Measurements from ENCODE around the gene SMCHD1. TPM values are rescaled to one million over a fixed set of nuclear protein-coding genes. Genes with fewer than 3 reads are reported as not detected.

The SMCHD1 gene
- total and polyA plus RNA-seq, 2 experiments from 2014 or later, result 18.9 to 54.2 TPM

GRCh38 chr18:2840521-2840920 is 185.0 kb downstream of the SMCHD1 start:
- Histone ChIP-seq H3K9me3 (ENCODE audit: low read depth) (no peaks in the 10 kb centered on the region), H3K27ac (no peak overlapping the region), H3K27me3 (no peaks in the 10 kb centered on the region), H3K4me1 (ENCODE audit: low read depth) (no peaks in the 10 kb centered on the region), H3K4me3 (no peak overlapping the region), H3K36me3 (no peaks in the 10 kb centered on the region)
- DNase-seq (ENCODE audit: low read depth in 1 of 2, low spot score in 1 of 2), result no peak
- no peak for TF ChIP-seq CTCF (IDR thresholded peaks at IDR 0.05; ENCODE audit: low read depth, low read length)

- no peaks in the 10 kb centered on the region for H3K36me3 ChIP-seq
- peaks cover 4% of the 10 kb centered on the region for H3K4me1 ChIP-seq (ENCODE audit: low read depth)
- H3K27me3 ChIP-seq, result no peaks in the 10 kb centered on the region
- no peak overlapping the region for H3K4me3 ChIP-seq
- no peak for DNase-seq (ENCODE audit: low read depth in 1 of 2, low spot score in 1 of 2)
- no peaks in the 10 kb centered on the region for H3K9me3 ChIP-seq (ENCODE audit: low read depth)
- TF ChIP-seq CTCF (IDR thresholded peaks at IDR 0.05; ENCODE audit: low read depth, low read length), result no peak
- H3K27ac ChIP-seq, result no peak overlapping the region
Measured at GRCh38 chr18:2843146-2843545, 187.6 kb downstream of the SMCHD1 start.

- H3K9me3 ChIP-seq (ENCODE audit: low read depth), result no peaks in the 10 kb centered on the region
- peak overlapping the region; percentile 22 for H3K27ac ChIP-seq
- DNase-seq (ENCODE audit: low read depth in 1 of 2, low spot score in 1 of 2), result no peak
- no peak for TF ChIP-seq CTCF (IDR thresholded peaks at IDR 0.05; ENCODE audit: low read depth, low read length)
- peaks cover 12% of the 10 kb centered on the region for H3K4me1 ChIP-seq (ENCODE audit: low read depth)
- H3K4me3 ChIP-seq, result no peak overlapping the region
- no peaks in the 10 kb centered on the region for H3K36me3 ChIP-seq
- no peaks in the 10 kb centered on the region for H3K27me3 ChIP-seq
Measured at GRCh38 chr18:2845172-2845571, 189.6 kb downstream of the SMCHD1 start.

- Histone ChIP-seq H3K27ac (peak within 1 kb of the TSS; percentile 94), H3K4me1 (ENCODE audit: low read depth) (peaks cover 17% of the 10 kb centered on the region), H3K36me3 (no peaks in the 10 kb centered on the region), H3K4me3 (peak within 1 kb of the TSS; percentile 71), H3K27me3 (no peaks in the 10 kb centered on the region), H3K9me3 (ENCODE audit: low read depth) (no peaks in the 10 kb centered on the region)
- peak; percentile 73 to 78 for DNase-seq (ENCODE audit: low read depth in 1 of 2, low spot score in 1 of 2)
- no peak for TF ChIP-seq CTCF (IDR thresholded peaks at IDR 0.05; ENCODE audit: low read depth, low read length)
Measured at GRCh38 chr18:2846636-2847316, 191.2 kb downstream of the SMCHD1 start, which contains the start of gene EMILIN2. EMILIN2 (plus strand) TSS chr18:2847006; CDS start chr18:2847189, 183 bp downstream.

- Histone ChIP-seq H3K36me3 (no peaks in the 10 kb centered on the region), H3K27me3 (no peaks in the 10 kb centered on the region), H3K27ac (peak overlapping the region; percentile 94), H3K4me3 (peak overlapping the region; percentile 71), H3K4me1 (ENCODE audit: low read depth) (peaks cover 23% of the 10 kb centered on the region), H3K9me3 (ENCODE audit: low read depth) (no peaks in the 10 kb centered on the region)
- peak; percentile 14 for TF ChIP-seq CTCF (IDR thresholded peaks at IDR 0.05; ENCODE audit: low read depth, low read length)
- peak; percentile 62 to 66 for DNase-seq (ENCODE audit: low read depth in 1 of 2, low spot score in 1 of 2)
Measured at GRCh38 chr18:2847317-2848246, 192.1 kb downstream of the SMCHD1 start.

All from cardiac muscle cell (in vitro differentiated cells and primary cell).